GM23338 (cell line): ENCODE data around the gene SIGLEC8.
A peak's percentile ranks its signal among the peaks of the same experiment; 100 is the strongest.

Experiments
- CTCF ChIP-seq, 2 experiments: fragments of 200-600 bp in 1 of 2; sonication (generic) in 1 of 2; conservative IDR thresholded peaks; 2 replicates each; pipeline versions ENCODE4 v1.5.1 to v1.6.1; 2016 to 2017; ENCODE audit warnings: antibody characterized with exemption in 2 of 2, low read depth in 2 of 2, mild to moderate bottlenecking in 2 of 2, moderate library complexity in 1 of 2
- ETS1 ChIP-seq: IDR thresholded peaks from 2 replicates; pipeline ENCODE4 v1.6.1; 2016; ENCODE audit warnings: antibody characterized with exemption
- EZH2 ChIP-seq: fragments of 200-600 bp; sonication (generic); IDR thresholded peaks from one replicate; pipeline ENCODE4 v1.8.0; 2017; ENCODE audit warnings: antibody characterized with exemption, mild to moderate bottlenecking, low read depth; ENCODE audit not compliant: unreplicated experiment
- EZH2phosphoT487 ChIP-seq: fragments of 200-600 bp; sonication (generic); IDR thresholded peaks from one replicate; pipeline ENCODE4 v1.8.1; 2018; ENCODE audit warnings: antibody characterized with exemption; ENCODE audit not compliant: unreplicated experiment
- JUNB ChIP-seq: IDR thresholded peaks from one replicate; pipeline ENCODE4 v1.6.1; 2016; ENCODE audit warnings: antibody characterized with exemption; ENCODE audit not compliant: unreplicated experiment
- POLR2AphosphoS5 ChIP-seq: IDR thresholded peaks from 2 replicates; pipeline ENCODE4 v1.6.1; 2016; ENCODE audit warnings: antibody characterized with exemption, low read depth
- REST ChIP-seq: IDR thresholded peaks from one replicate; pipeline ENCODE4 v1.6.1; 2018; ENCODE audit warnings: antibody characterized with exemption; ENCODE audit not compliant: unreplicated experiment
- STAT1 ChIP-seq: IDR thresholded peaks from one replicate; pipeline ENCODE4 v1.6.1; 2016; ENCODE audit warnings: antibody characterized with exemption; ENCODE audit not compliant: unreplicated experiment
- ZNF462 ChIP-seq: fragments of 250-450 bp; sonication (Bioruptor Pico); IDR thresholded peaks from 2 replicates; pipeline ENCODE4 v1.5.0; 2020; ENCODE audit warnings: mild to moderate bottlenecking, moderate library complexity

- TF ChIP-seq CTCF (conservative IDR thresholded peaks at IDR 0.05; ENCODE audit: low read depth in 2 of 2) (no peak), EZH2 (no peak), POLR2AphosphoS5 (no peak), JUNB (no peak), EZH2phosphoT487 (no peak), REST (peak; percentile 93), ZNF462 (CRISPR knock-in tag) (no peak), STAT1 (no peak), ETS1 (no peak)
These were observed 22.3 kb upstream of the SIGLEC8 start for GRCh38 chr19:51480590-51480989.
